NCI-H526 (cell line): ENCODE data around the gene SLC18A3.
A peak's percentile ranks its signal among the peaks of the same experiment; 100 is the strongest.

Experiments
- DNase-seq, 2 experiments: peaks; one replicate each; lab custom pipeline; 2025; lab: John Stamatoyannopoulos, UW

SLC18A3 gene

GRCh38 chr10:49611816-49612512, 1.9 kb downstream of the SLC18A3 start:
- peak in 1 of 2 experiments; percentile 8 for DNase-seq

- DNase-seq, result peak; percentile 68 to 92
Observed at GRCh38 chr10:49612513-49613164, 2.5 kb downstream of the SLC18A3 start.

- peak in 1 of 2 experiments; percentile 46 for DNase-seq
Observed at GRCh38 chr10:49613165-49613881, 3.2 kb downstream of the SLC18A3 start.

- no peak for DNase-seq
Observed at GRCh38 chr10:49613882-49614241, 3.8 kb downstream of the SLC18A3 start, which contains the start of gene CHAT. Gene CHAT (plus strand): TSS chr10:49614037. CDS start chr10:49614190, 153 bp downstream.

GRCh38 chr10:49614242-49615198, 4.4 kb downstream of the SLC18A3 start:
- peak in 1 of 2 experiments; percentile 76 for DNase-seq

- no peak for DNase-seq
Observed at GRCh38 chr10:49615213-49615612, 5.1 kb downstream of the SLC18A3 start.

GRCh38 chr10:49615721-49616120, 5.6 kb downstream of the SLC18A3 start:
- no peak for DNase-seq

- DNase-seq, result peak in 1 of 2 experiments; percentile 6
Observed at GRCh38 chr10:49616421-49617101, 6.5 kb downstream of the SLC18A3 start.

- DNase-seq, result no peak
Observed at GRCh38 chr10:49617121-49618020, 7.3 kb downstream of the SLC18A3 start.

GRCh38 chr10:49618821-49619220, 8.7 kb downstream of the SLC18A3 start:
- no peak for DNase-seq

GRCh38 chr10:49619613-49620012, 9.5 kb downstream of the SLC18A3 start:
- DNase-seq, result no peak

- no peak for DNase-seq
Observed at GRCh38 chr10:49620286-49620810, 10.2 kb downstream of the SLC18A3 start.

- DNase-seq, result no peak
Observed at GRCh38 chr10:49620841-49621378, 10.8 kb downstream of the SLC18A3 start.

GRCh38 chr10:49621561-49621960, 11.5 kb downstream of the SLC18A3 start:
- no peak for DNase-seq

- no peak for DNase-seq
Observed at GRCh38 chr10:49622426-49623425, 12.6 kb downstream of the SLC18A3 start.

- no peak for DNase-seq
Observed at GRCh38 chr10:49624629-49625028, 14.5 kb downstream of the SLC18A3 start.

GRCh38 chr10:49625411-49625810, 15.3 kb downstream of the SLC18A3 start:
- no peak for DNase-seq

- no peak for DNase-seq
Observed at GRCh38 chr10:49627038-49627437, 16.9 kb downstream of the SLC18A3 start.
